Endometrium (tissue), 2 donors: ENCODE results near the gene RALB.
"Not testable (repeated sequence)": the region's sequence is repeated elsewhere in the genome, so short reads cannot be mapped to it uniquely, and the experiment has no call there.

Source experiments
- FAIRE-seq: peaks from 2 replicates; lab custom pipeline; 2012; peaks lifted over from hg19 to GRCh38; lab: Jason Lieb, UNC
- donor health status: control.
- donor health status: control.

RALB gene

DNA sequence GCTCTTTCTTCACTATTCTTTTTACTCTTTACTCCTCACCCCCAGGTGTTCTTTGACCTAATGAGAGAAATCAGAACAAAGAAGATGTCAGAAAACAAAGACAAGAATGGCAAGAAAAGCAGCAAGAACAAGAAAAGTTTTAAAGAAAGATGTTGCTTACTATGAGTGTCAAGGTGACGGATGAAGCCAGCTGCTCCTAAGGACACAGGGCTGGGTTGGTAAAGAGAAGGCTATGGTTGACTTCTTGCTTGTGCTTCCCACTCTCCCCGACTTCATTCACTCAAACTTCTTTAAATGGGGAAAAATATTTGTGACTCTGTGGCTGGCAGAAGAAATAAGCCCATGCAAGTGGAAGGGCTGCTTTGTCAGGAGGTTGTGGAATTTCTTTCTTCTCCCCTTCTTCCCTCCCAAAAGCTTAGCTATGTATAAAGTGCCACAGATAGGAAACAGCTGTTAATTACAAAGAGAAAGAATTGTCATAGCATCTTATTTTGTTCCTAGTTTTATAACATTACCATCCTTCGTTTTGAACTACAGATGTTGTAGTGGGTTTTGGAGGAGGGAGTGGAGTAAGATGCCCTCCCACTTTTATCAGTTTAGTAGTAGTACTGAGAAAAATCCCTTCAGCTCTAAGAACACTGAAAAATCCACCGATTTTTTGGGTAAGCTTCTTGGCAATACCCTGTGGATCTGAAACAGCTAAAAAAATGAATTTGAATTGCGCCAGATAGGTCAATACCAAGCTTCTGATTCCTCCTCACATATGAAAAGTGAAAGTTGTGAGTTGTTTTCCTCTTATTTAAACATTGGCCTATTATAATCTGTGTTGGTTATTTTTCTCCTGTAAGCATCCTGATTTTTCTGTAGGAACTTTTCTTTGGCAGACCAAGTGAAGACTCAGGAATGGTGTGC is 40.7 kb downstream of the RALB start:
- FAIRE-seq = no peak

DNA sequence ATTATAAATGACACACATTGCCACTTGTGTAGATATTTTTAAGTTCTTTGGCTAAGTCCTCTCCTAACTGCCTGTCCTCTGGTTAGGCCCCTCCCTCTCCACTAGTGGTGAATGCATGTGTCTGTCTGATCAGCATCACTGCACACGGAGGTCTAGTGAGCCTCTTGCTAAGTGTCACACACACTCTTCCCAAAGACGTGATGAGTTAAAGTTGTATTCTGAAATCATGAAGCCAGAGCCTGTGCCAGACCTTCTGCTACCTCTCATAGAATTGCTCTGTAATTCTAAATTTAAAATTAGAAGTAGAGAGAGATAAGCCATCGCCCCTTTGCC is 41.3 kb downstream of the RALB start:
- FAIRE-seq = no peak

GRCh38 chr2:120298173-120298835 is 45.7 kb downstream of the RALB start:
- FAIRE-seq = no peak

GRCh38 chr2:120299004-120299403 is 46.4 kb downstream of the RALB start:
- FAIRE-seq = no peak

DNA sequence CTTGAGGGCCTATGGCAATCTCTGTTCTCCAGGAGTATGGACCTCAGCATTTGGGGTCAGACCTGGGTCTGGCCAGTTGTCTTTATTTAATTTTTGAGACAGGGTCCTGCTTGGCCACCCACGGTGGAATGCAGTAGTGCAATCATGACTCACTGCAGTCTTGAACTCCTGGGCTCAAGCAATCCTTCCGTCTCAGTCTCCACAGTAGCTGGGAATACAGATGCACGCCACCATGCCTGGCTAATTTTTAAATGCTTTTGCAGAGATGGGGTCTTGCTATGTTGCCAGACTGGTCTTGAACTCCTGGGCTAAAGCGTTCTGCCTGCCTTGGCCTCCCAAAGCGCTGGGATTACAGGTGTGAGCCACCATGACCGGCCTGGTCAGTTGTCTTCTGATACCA is 46.9 kb downstream of the RALB start:
- no peak for FAIRE-seq

DNA sequence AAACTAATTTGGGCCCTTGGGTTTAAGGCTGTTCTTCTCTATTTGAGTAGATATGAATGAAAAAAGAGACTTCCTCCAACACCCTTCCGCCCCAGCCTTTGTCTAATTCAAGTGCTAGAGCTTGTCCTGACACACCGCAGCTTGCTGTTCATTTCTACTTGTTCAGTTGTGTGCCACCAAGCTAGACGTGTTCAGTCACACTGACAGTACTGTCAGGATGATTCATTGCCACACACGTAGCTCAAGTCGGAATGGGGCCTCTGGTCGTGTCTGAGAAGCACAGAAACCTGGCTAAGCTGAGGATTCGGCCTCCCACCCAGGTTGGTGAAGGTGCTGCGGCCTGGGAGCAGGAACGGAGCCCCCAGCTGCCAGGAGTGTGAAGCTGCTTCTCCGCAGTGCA is 47.7 kb downstream of the RALB start:
- FAIRE-seq = no peak

- FAIRE-seq = no peak
These were observed 48.6 kb downstream of the RALB start for GRCh38 chr2:120301284-120301683.

DNA sequence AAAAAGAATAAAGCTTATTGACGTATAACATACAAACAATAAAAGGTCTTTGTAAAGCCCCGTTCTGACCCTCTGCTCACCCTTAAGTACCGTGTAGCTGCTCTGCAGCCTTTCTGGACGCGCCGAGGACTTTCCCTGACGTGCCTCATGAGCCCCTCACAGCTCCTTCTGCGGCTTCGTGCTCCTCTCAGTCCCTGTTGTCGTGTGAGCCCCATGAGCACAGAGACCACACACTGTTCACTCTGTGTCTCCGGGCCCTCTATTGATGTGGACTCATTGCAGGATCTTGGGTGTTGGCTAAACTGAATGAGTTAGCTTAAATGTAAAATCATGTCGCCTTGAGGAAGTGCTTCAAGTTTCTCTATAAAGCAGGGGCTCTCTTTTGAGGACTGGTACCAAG is 49.6 kb downstream of the RALB start:
- FAIRE-seq = no peak

- no peak for FAIRE-seq
These were observed 50.5 kb downstream of the RALB start for GRCh38 chr2:120303177-120303576.

- FAIRE-seq = no peak
These were observed 52.6 kb downstream of the RALB start for GRCh38 chr2:120305296-120305695.

- no peak for FAIRE-seq
These were observed 53.4 kb downstream of the RALB start for GRCh38 chr2:120305937-120306490.

- no peak for FAIRE-seq
These were observed 54.8 kb downstream of the RALB start for GRCh38 chr2:120307482-120307881.

DNA sequence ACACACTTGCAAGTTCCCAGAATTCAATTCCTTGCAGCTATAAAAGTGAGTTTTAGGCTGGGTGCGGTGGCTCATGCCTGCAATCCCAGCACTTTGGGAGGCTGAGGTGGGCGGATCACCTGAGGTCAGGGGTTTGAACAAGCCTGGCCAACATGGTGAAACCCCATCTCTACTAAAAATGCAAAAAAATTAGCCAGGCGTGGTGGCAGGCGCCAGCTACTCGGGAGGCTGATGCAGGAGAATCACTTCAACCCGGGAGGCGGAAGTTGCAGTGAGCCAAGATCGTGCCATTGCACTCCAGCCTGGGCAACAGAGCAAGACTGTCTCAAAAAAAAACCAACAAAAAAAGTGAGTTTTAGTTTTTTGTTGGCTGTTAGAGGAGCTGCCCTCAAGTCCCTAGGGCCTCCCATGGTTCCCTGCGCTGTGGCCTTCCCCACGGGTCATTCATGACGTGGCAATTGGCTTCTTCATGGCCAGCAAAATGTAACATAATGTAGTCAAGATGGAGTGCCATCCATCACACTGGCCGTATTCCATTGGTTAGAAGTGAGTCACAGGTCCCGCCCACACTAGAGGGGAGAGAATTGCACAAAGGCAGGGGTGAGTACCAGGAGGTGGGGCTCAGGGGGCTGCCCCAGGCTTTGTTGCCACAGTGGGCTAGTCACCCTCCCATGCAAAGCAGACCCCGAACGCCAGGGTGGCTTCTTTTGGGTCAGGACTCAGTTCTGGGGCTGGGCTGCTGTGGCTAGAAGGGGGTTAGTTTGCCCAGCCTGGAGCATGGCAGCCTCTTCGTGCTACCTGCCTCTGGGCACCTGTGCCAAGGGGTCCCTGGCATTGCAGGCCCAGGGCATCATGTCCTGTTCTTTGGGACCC is 55.6 kb downstream of the RALB start:
- no peak for FAIRE-seq

GRCh38 chr2:120310136-120310535 is 57.5 kb downstream of the RALB start:
- no peak for FAIRE-seq

GRCh38 chr2:120310841-120311240 is 58.2 kb downstream of the RALB start:
- FAIRE-seq = not testable (repeated sequence)

GRCh38 chr2:120312076-120312475 is 59.4 kb downstream of the RALB start:
- FAIRE-seq = no peak

DNA sequence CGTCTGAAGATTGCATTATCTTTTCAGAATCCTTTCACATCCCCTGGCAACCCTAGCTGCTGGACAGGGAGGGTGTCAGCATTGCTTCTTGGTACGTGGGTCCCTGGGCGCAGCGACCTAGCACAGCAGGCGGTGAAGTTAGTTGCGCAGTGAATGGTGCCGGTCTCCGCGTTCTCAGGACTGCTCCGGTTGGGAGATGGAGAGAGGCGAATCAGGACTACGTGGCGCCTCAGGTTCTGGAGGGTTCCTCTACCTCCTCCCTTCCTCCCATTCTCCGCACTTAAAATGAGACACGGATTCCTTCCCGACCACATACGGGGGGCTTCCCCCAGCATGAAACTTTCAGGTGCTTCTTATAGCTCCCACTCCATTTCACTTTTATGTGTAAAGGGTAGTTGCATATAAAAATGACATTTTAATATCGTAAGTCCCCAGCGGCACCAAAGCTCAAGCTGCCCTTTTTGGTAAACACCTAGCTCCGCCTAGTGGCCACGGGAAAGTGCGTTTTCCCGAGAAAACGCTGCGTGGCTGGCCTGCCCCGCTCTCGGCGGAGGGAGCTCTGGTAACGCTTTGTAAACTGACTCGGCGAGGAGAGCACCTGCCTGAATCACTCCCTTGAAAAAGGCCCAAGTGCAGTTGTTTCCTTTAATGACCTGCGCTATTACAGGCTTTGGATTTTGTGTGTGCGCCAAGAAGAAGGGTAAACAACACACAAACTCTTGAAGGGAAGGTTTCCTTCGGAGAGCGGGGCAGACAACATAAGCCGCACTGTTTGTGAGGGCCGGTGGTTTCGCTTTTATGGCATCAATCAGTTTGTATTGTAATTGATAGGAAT is 60.4 kb downstream of the RALB start:
- peak; percentile 23 for FAIRE-seq

GRCh38 chr2:120313695-120314615 is 61.3 kb downstream of the RALB start:
- no peak for FAIRE-seq

DNA sequence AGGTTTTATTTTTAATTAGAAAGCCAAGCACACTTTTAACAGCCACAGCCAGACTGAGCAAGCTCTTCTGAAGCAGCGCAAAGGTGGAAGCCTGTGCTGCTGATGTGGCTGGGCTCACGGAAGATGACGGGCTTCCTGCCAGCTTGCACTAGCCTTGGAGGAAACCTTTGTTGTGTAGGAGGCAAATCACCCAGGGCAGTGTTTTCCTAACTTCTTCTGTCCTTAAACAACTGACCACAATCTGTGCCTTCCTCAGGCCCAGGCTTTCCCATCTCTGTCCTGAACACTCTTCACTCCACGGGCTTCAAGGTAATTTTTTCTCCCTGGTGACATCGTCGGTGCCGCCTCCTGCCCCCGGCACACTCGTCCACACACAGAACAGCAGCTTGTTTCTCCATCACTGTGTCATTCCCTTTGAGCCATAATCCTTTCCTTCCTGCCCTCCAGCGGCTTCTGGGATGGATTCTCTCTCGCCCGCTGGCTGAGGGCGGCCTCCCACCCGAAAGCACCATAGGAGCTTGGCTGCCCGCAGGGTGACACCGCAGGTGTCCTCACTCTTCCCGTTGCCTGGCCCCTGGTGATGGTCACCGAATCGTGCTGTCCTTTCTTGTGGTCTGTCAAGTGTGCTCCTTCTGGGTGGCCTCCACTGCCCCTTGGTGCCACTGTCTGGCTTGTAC is 62.2 kb downstream of the RALB start:
- no peak for FAIRE-seq
